HepG2 (cell line): ENCODE measurements around the gene COQ3. TPM values are rescaled to one million over a fixed set of nuclear protein-coding genes. Genes with fewer than 3 reads are reported as not detected.
A peak's percentile ranks its signal among the peaks of the same experiment; 100 is the strongest.

Experiments
- ATAC-seq: fragments of 200-7000 bp; cut with Tn5 transposase; 3 replicates; pipeline ENCODE4 v1.9.1; 2020; ENCODE audit warnings: mild to moderate bottlenecking, moderate library complexity
- BruUV-seq: library from RNA; stranded (reverse); fragments of 400-500 nt; replicated peaks from 2 replicates; lab custom pipeline; 2021; lab: Mats Ljungman, UMichigan
- CTCF ChIA-PET: fragments of 300-600 bp; formaldehyde crosslinking; extraction: SDS; loops from one replicate; lab custom pipeline; 2021; ENCODE audit warnings: low total read pairs, inconsistent platforms, low intra/inter-chr PET ratio; lab: Yijun Ruan, JAX
- POLR2A ChIA-PET: fragments of 350-600 bp; sonication (Branson Sonifier 250); formaldehyde crosslinking; loops from one replicate; lab custom pipeline; 2020; ENCODE audit warnings: antibody characterized with exemption, inconsistent platforms; lab: Yijun Ruan, JAX
- DNase-seq: peaks from one replicate; pipeline ENCODE4 v3.0.0-alpha.2; 2015; ENCODE audit warnings: low spot score
- FAIRE-seq: peaks from 3 replicates; lab custom pipeline; 2011; peaks lifted over from hg19 to GRCh38; lab: Jason Lieb, UNC
- H2AFZ ChIP-seq: one replicate; pipeline ENCODE4 v1.6.1; 2011; ENCODE audit warnings: low read length, inconsistent platforms
- H3K27ac ChIP-seq: fragments of 300-600 bp; 3 replicates; pipeline ENCODE4 v1.8.0; 2011; ENCODE audit warnings: mixed run types, mild to moderate bottlenecking, mixed read lengths, low read length, inconsistent platforms; ENCODE audit not compliant: insufficient read depth; ENCODE audit errors: extremely low read length
- H3K27me3 ChIP-seq, 2 experiments: fragments of 200-600 bp in 1 of 2; 2 replicates in 1 of 2; 3 replicates in 1 of 2; pipeline versions ENCODE4 v1.6.0 to v1.8.0; 2011; ENCODE audit warnings: low read length in 2 of 2, mild to moderate bottlenecking in 2 of 2, moderate library complexity in 2 of 2, inconsistent platforms in 1 of 2; ENCODE audit not compliant: insufficient read depth in 2 of 2, control insufficient read depth in 1 of 2
- H3K36me3 ChIP-seq, 2 experiments: fragments of 200-600 bp in 1 of 2; replicated peaks in 1 of 2; 2 replicates in 1 of 2; 3 replicates in 1 of 2; pipeline versions ENCODE4 v1.5.1 to v1.8.0; 2011; ENCODE audit warnings: low read length in 2 of 2, inconsistent platforms in 1 of 2; ENCODE audit not compliant: insufficient read depth in 2 of 2, control insufficient read depth in 1 of 2
- H3K4me1 ChIP-seq: 2 replicates; pipeline ENCODE4 v1.5.1; 2012; ENCODE audit warnings: low read length, inconsistent platforms; ENCODE audit not compliant: insufficient read depth
- H3K4me2 ChIP-seq: 2 replicates; pipeline ENCODE4 v1.6.0; 2011; ENCODE audit warnings: low read depth, low read length, inconsistent platforms
- H3K4me3 ChIP-seq, 3 experiments: fragments of 200-600 bp in 1 of 3; sonication (generic), shearing (Covaris generic) in 1 of 3; replicated peaks in 1 of 3; 2 replicates each; pipeline ENCODE4 v1.5.1; 2011 to 2016; ENCODE audit warnings: low read length in 3 of 3, inconsistent platforms in 2 of 3, low read depth in 2 of 3, mild to moderate bottlenecking in 2 of 3, control low read depth in 1 of 3, mixed read lengths in 1 of 3; ENCODE audit not compliant: insufficient read depth in 1 of 3
- H3K79me2 ChIP-seq: one replicate; pipeline ENCODE4 v1.6.1; 2011; ENCODE audit warnings: low read length, inconsistent platforms; ENCODE audit not compliant: insufficient read depth
- H3K9ac ChIP-seq: 2 replicates; pipeline ENCODE4 v1.6.0; 2011; ENCODE audit warnings: mild to moderate bottlenecking, low read depth, low read length, inconsistent platforms; ENCODE audit not compliant: insufficient read depth
- H3K9me3 ChIP-seq: 2 replicates; pipeline ENCODE4 v1.5.1; 2012; ENCODE audit warnings: mild to moderate bottlenecking, low read length
- H4K20me1 ChIP-seq: 2 replicates; pipeline ENCODE4 v1.6.0; 2011; ENCODE audit warnings: inconsistent platforms, mild to moderate bottlenecking, low read length, moderate library complexity; ENCODE audit not compliant: insufficient read depth
- FOXJ3 ChIP-seq: sonication (generic); formaldehyde crosslinking; IDR thresholded peaks from 2 replicates; pipeline ENCODE4 v1.4.0; 2020; ENCODE audit warnings: missing genetic modification reagents, mild to moderate bottlenecking, borderline replicate concordance
- HMGXB4 ChIP-seq, 2 experiments: sonication (generic) in 1 of 2; formaldehyde crosslinking in 1 of 2; IDR thresholded peaks; 2 replicates each; pipeline versions ENCODE4 v1.4.0 to v1.6.1; 2018 to 2020; ENCODE audit warnings: missing genetic modification reagents in 2 of 2, borderline replicate concordance in 1 of 2, low read depth in 1 of 2, mild to moderate bottlenecking in 1 of 2, missing biosample characterization in 1 of 2
- KMT2A ChIP-seq: sonication (generic); formaldehyde crosslinking; IDR thresholded peaks from 2 replicates; pipeline ENCODE4 v1.4.0; 2020; ENCODE audit warnings: missing genetic modification reagents
- NR2F6 ChIP-seq, 2 experiments: IDR thresholded peaks; 2 replicates each; pipeline ENCODE4 v1.6.1; 2016; ENCODE audit warnings: antibody characterized with exemption in 1 of 2, mild to moderate bottlenecking in 1 of 2
- PATZ1 ChIP-seq: sonication (generic); formaldehyde crosslinking; IDR thresholded peaks from 2 replicates; pipeline ENCODE4 v1.4.0; 2020; ENCODE audit warnings: missing genetic modification reagents
- PHF5A ChIP-seq: IDR thresholded peaks from one replicate; pipeline ENCODE4 v1.6.1; 2018; ENCODE audit warnings: low read depth, missing genetic modification reagents; ENCODE audit not compliant: unreplicated experiment
- PHF8 ChIP-seq: sonication (generic); formaldehyde crosslinking; IDR thresholded peaks from 2 replicates; pipeline ENCODE4 v1.5.0; 2020; ENCODE audit warnings: missing genetic modification reagents
- SKIL ChIP-seq: sonication (generic); formaldehyde crosslinking; IDR thresholded peaks from 2 replicates; pipeline ENCODE4 v1.8.0; 2022; ENCODE audit warnings: missing genetic modification reagents, mild to moderate bottlenecking, moderate library complexity, borderline replicate concordance
- THYN1 ChIP-seq: sonication (generic); formaldehyde crosslinking; IDR thresholded peaks from 2 replicates; pipeline ENCODE4 v1.8.1; 2023; ENCODE audit warnings: low read depth, mild to moderate bottlenecking, moderate library complexity, missing genetic modification reagents, borderline replicate concordance
- ZNF276 ChIP-seq: sonication (generic); formaldehyde crosslinking; IDR thresholded peaks from 2 replicates; pipeline ENCODE4 v1.4.0; 2020; ENCODE audit warnings: mild to moderate bottlenecking, low read depth, missing genetic modification reagents
- ZNF343 ChIP-seq: sonication (generic); formaldehyde crosslinking; IDR thresholded peaks from 2 replicates; pipeline ENCODE4 v1.4.0; 2020; ENCODE audit warnings: mild to moderate bottlenecking, missing genetic modification reagents
- ZNF543 ChIP-seq: sonication (generic); formaldehyde crosslinking; IDR thresholded peaks from 2 replicates; pipeline ENCODE4 v1.4.0; 2020; ENCODE audit warnings: mild to moderate bottlenecking, missing genetic modification reagents
- ZNF598 ChIP-seq: sonication (generic); formaldehyde crosslinking; IDR thresholded peaks from 2 replicates; pipeline ENCODE4 v1.5.1; 2020; ENCODE audit warnings: mild to moderate bottlenecking, missing genetic modification reagents, borderline replicate concordance
- WGBS: methylation state at CpG from one replicate; pipeline ENCODE4 v1.1.6; 2017; ENCODE audit warnings: low lambda C conversion rate; 5-methylcytosine and 5-hydroxymethylcytosine counted together
- in situ Hi-C: cut with HindIII; loops from 2 replicates; pipeline ENCODE4 v1.10.0; 2017; ENCODE audit warnings: low pct_unique_long_range_greater_than_20kb; ENCODE audit not compliant: extremely low pct_ligation_motif_present
- intact Hi-C: fragments of 100-400 bp; cut with micrococcal nuclease; formaldehyde crosslinking; loops from one replicate; pipeline ENCODE4 v1.10.0; 2022; ENCODE audit not compliant: unreplicated experiment
- polyA plus RNA-seq, 8 experiments: library from polyadenylated mRNA; depleted of rRNA in 3 of 8; stranded (reverse) in 7 of 8; unstranded in 1 of 8; fragments of >200 nt; fragmentation: Illumina TruSeq in 4 of 8; extraction: Trizol in 4 of 8; gene quantifications; 2 replicates each; pipeline versions ENCODE4 v1.2.1 to v1.2.3, GENCODE V29; 2011 to 2016; ENCODE audit warnings: low read depth in 4 of 8, missing spikeins in 1 of 8, mixed read lengths in 1 of 8; ENCODE audit not compliant: insufficient read depth in 1 of 8
- total RNA-seq, 5 experiments: library from RNA; depleted of rRNA; stranded (reverse); fragments of >200 nt; fragmentation: Illumina TruSeq; extraction: Trizol; gene quantifications; 2 replicates each; pipeline ENCODE4 v1.2.3, GENCODE V29; 2016; ENCODE audit warnings: low read depth in 1 of 5

The COQ3 gene
- total and polyA plus RNA-seq, 2 of the 13 experiments (the other 11 are each of a cell fraction or from before 2014, with no cell fraction given) = 5.3 to 20.5 TPM

GRCh38 chr6:99349171-99350141, 44.5 kb downstream of the COQ3 start, which contains the start of gene FAXC:
Gene FAXC, minus strand, starts transcription at chr6:99349674. Its CDS starts 302 bp downstream, at chr6:99349372.
- Histone ChIP-seq H3K27me3 (peaks cover 0 to 34% of the 10 kb centered on the region in 2 experiments; a peak in 4 of 5 replicates), H3K4me3 (peak within 1 kb of the TSS; percentile 62 to 73 (median 64)), H3K9ac (peak within 1 kb of the TSS; percentile 7; the same call in 1 of the 2 replicates), H3K4me2 (peak within 1 kb of the TSS; percentile 72), H3K4me1 (peaks cover 14% of the 10 kb centered on the region), H4K20me1 (no peaks in the 10 kb centered on the region), H2AFZ (no peak within 1 kb of the TSS), H3K9me3 (no peaks in the 10 kb centered on the region), H3K79me2 (no peaks in the 10 kb centered on the region), H3K36me3 (no peaks in the 10 kb centered on the region), H3K27ac (no peak within 1 kb of the TSS)
- CTCF ChIA-PET = no interaction called here
- no peak for FAIRE-seq
- peak; percentile 93 for ATAC-seq
- in situ Hi-C loops (loop anchor here (25.0 kb wide), 1 partner anchor 463 kb away; no protein-coding TSS in a partner anchor), intact Hi-C loops (loop anchor here (1.0 kb wide), 1 partner anchor 15 kb away; no protein-coding TSS in a partner anchor)
- BruUV-seq = no TSS peak
- DNase-seq = peak; percentile 9
- 9% methylated on average over 22 of the region's 108 CpGs for WGBS
- POLR2A ChIA-PET = no interaction called here
- TF ChIP-seq ZNF543 (CRISPR knock-in tag) (no peak), ZNF276 (CRISPR knock-in tag) (no peak), ZNF343 (CRISPR knock-in tag) (no peak), HMGXB4 (CRISPR knock-in tag; IDR thresholded peaks at IDR 0.05; ENCODE audit: borderline replicate concordance in 1 of 2, low read depth in 1 of 2) (peak in 1 of 2 experiments; percentile 48; a peak in 1 of 4 replicates), NR2F6 (IDR thresholded peaks at IDR 0.05) (no peak), NR2F6 (CRISPR knock-in tag; IDR thresholded peaks at IDR 0.05) (no peak), SKIL (CRISPR knock-in tag) (no peak), PATZ1 (CRISPR knock-in tag) (peak; percentile 76), PHF8 (peak; percentile 48), FOXJ3 (no peak), THYN1 (CRISPR knock-in tag) (no peak), PHF5A (CRISPR knock-in tag) (no peak), ZNF598 (CRISPR knock-in tag) (no peak), KMT2A (CRISPR knock-in tag) (no peak)
